Measurements from ENCODE around the gene PDE4DIP.
"Not testable (repeated sequence)": the region's sequence is repeated elsewhere in the genome, so short reads cannot be mapped to it uniquely, and the experiment has no call there.

PDE4DIP gene

GRCh38 chr1:148844220-148844619 lies at the start of gene PDE4DIP:
PDE4DIP (plus strand) TSS chr1:148844428; CDS start chr1:148844775, 347 bp downstream.
- DNase-seq: peak; percentile 75

- not testable (repeated sequence) for DNase-seq
Observed at GRCh38 chr1:148808268-148808928, 35.8 kb upstream of the PDE4DIP start.

GRCh38 chr1:148808929-148809283 lies 35.3 kb upstream of the PDE4DIP start:
- DNase-seq: not testable (repeated sequence)

- DNase-seq: not testable (repeated sequence)
Observed at GRCh38 chr1:148822180-148822579, 22.0 kb upstream of the PDE4DIP start.

GRCh38 chr1:148823822-148824221 lies 20.4 kb upstream of the PDE4DIP start:
- not testable (repeated sequence) for DNase-seq

GRCh38 chr1:148825029-148825428 lies 19.2 kb upstream of the PDE4DIP start:
- DNase-seq: not testable (repeated sequence)

- not testable (repeated sequence) for DNase-seq
Observed at GRCh38 chr1:148828531-148828930, 15.7 kb upstream of the PDE4DIP start.

GRCh38 chr1:148828962-148829361 lies 15.3 kb upstream of the PDE4DIP start:
- peak; percentile 1 for DNase-seq

GRCh38 chr1:148829365-148829764 lies 14.9 kb upstream of the PDE4DIP start:
- not testable (repeated sequence) for DNase-seq

GRCh38 chr1:148841262-148841661 lies 3.0 kb upstream of the PDE4DIP start:
- not testable (repeated sequence) for DNase-seq

GRCh38 chr1:148844651-148845050 lies 423 bp downstream of the PDE4DIP start:
- not testable (repeated sequence) for DNase-seq

GRCh38 chr1:148845068-148845467 lies 840 bp downstream of the PDE4DIP start:
- not testable (repeated sequence) for DNase-seq

- DNase-seq: not testable (repeated sequence)
Observed at GRCh38 chr1:148850347-148850746, 6.1 kb downstream of the PDE4DIP start.

- DNase-seq: not testable (repeated sequence)
Observed at GRCh38 chr1:148850840-148851239, 6.6 kb downstream of the PDE4DIP start.

GRCh38 chr1:148851684-148852083 lies 7.5 kb downstream of the PDE4DIP start:
- not testable (repeated sequence) for DNase-seq

GRCh38 chr1:148853363-148853762 lies 9.1 kb downstream of the PDE4DIP start:
- DNase-seq: not testable (repeated sequence)

GRCh38 chr1:148854063-148854462 lies 9.8 kb downstream of the PDE4DIP start:
- DNase-seq: not testable (repeated sequence)

GRCh38 chr1:148855367-148855766 lies 11.1 kb downstream of the PDE4DIP start:
- not testable (repeated sequence) for DNase-seq

- not testable (repeated sequence) for DNase-seq
Observed at GRCh38 chr1:148860049-148860448, 15.8 kb downstream of the PDE4DIP start.

- not testable (repeated sequence) for DNase-seq
Observed at GRCh38 chr1:148860579-148861259, 16.5 kb downstream of the PDE4DIP start.

GRCh38 chr1:148862590-148862989 lies 18.4 kb downstream of the PDE4DIP start:
- DNase-seq: not testable (repeated sequence)

GRCh38 chr1:148868924-148869633 lies 24.9 kb downstream of the PDE4DIP start:
- DNase-seq: not testable (repeated sequence)

- not testable (repeated sequence) for DNase-seq
Observed at GRCh38 chr1:148869634-148869961, 25.4 kb downstream of the PDE4DIP start.
